ENCODE measurements around the gene SFT2D3. TPM values are rescaled to one million over a fixed set of nuclear protein-coding genes. Genes with fewer than 3 reads are reported as not detected.

Gene SFT2D3
- total and polyA plus RNA-seq, 10 donors, result 3.7 to 13.2 (median 8.9) TPM

- intact Hi-C loops (cut with DNase I; ENCODE audit: low total_unique reads), result no loop called here
- no peak for TF ChIP-seq POLR2A (IDR thresholded peaks at IDR 0.05)
- TF ChIP-seq CTCF (IDR thresholded peaks at IDR 0.05 in 8 of 11, conservative IDR thresholded peaks at IDR 0.05 in 3 of 11), result no peak
Observed at GRCh38 chr2:127702395-127703009, 1.2 kb downstream of the SFT2D3 start.

GRCh38 chr2:127703282-127703681, 2.0 kb downstream of the SFT2D3 start:
- H3K4me3 ChIP-seq, result peak overlapping the region in 1 of 8 donors; percentile 78
- WGBS, 5 donors, result 88 to 93% (median 90%) methylated on average over 5 of the region's 5 CpGs
- H3K27me3 ChIP-seq (replicated peaks in 1 of 7), result no peaks in the 10 kb centered on the region
- H3K4me1 ChIP-seq, result peaks cover 19 to 57% (median 43%) of the 10 kb centered on the region in 6 donors
- intact Hi-C loops (cut with DNase I; ENCODE audit: low total_unique reads), result no loop called here
- TF ChIP-seq POLR2A (IDR thresholded peaks at IDR 0.05) (no peak), POLR2AphosphoS5 (IDR thresholded peaks at IDR 0.05) (no peak), CTCF (IDR thresholded peaks at IDR 0.05 in 8 of 11, conservative IDR thresholded peaks at IDR 0.05 in 3 of 11) (no peak)
- no peak for DNase-seq
- peak overlapping the region in 2 of 8 donors; percentile 95 to 99 for H3K27ac ChIP-seq
- H3K9me3 ChIP-seq, result no peaks in the 10 kb centered on the region
- H3K36me3 ChIP-seq, result peaks cover 0 to 53% (median 30%) of the 10 kb centered on the region in 6 donors

More at GRCh38 chr2:127702395-127703009, 1.2 kb downstream of the SFT2D3 start:
- DNase-seq, result no peak
- Histone ChIP-seq H3K27me3 (replicated peaks in 1 of 7) (no peaks in the 10 kb centered on the region), H3K4me3 (peak overlapping the region; percentile 33 to 83 (median 72)), H3K36me3 (peaks cover 0 to 45% (median 22%) of the 10 kb centered on the region in 6 donors), H3K9me3 (no peaks in the 10 kb centered on the region), H3K4me1 (peaks cover 19 to 57% (median 43%) of the 10 kb centered on the region in 6 donors), H3K27ac (peak overlapping the region; percentile 95 to 99 (median 96))
- WGBS, 5 donors, result 50 to 65% (median 58%) methylated on average over 19 of the region's 19 CpGs

- H3K4me1 ChIP-seq, result peaks cover 19 to 57% (median 43%) of the 10 kb centered on the region in 6 donors
- H3K36me3 ChIP-seq, result peaks cover 0 to 68% (median 45%) of the 10 kb centered on the region in 6 donors
- TF ChIP-seq POLR2AphosphoS5 (IDR thresholded peaks at IDR 0.05) (no peak), POLR2A (IDR thresholded peaks at IDR 0.05) (no peak), CTCF (IDR thresholded peaks at IDR 0.05 in 8 of 11, conservative IDR thresholded peaks at IDR 0.05 in 3 of 11) (no peak)
- H3K27me3 ChIP-seq (replicated peaks in 1 of 7), result no peaks in the 10 kb centered on the region
- no peak overlapping the region for H3K27ac ChIP-seq
- H3K9me3 ChIP-seq, result no peaks in the 10 kb centered on the region
- DNase-seq, result no peak
- 78 to 94% (median 84%) methylated on average over 5 of the region's 5 CpGs for WGBS, 5 donors
- no peak overlapping the region for H3K4me3 ChIP-seq
- intact Hi-C loops (cut with DNase I; ENCODE audit: low total_unique reads), result no loop called here
Observed at GRCh38 chr2:127704641-127705390, 3.5 kb downstream of the SFT2D3 start.
